A673 (cell line): ENCODE data around the gene ATP6V1C2. TPM values are rescaled to one million over a fixed set of nuclear protein-coding genes. Genes with fewer than 3 reads are reported as not detected.

Experiments used
- BruUV-seq: library from RNA; stranded (reverse); fragments of 400-500 nt; replicated peaks from 2 replicates; lab custom pipeline; 2021; lab: Mats Ljungman, UMichigan
- CTCF ChIA-PET: fragments of 300-600 bp; sonication (Branson Sonifier 250); formaldehyde crosslinking; loops from one replicate; lab custom pipeline; 2022; ENCODE audit warnings: antibody characterized with exemption; lab: Charles Lee
- POLR2A ChIA-PET: fragments of 300-600 bp; sonication (Branson Sonifier 250); formaldehyde crosslinking; loops from one replicate; lab custom pipeline; 2022; ENCODE audit warnings: antibody characterized with exemption; ENCODE audit not compliant: low non-redundant PET; lab: Charles Lee
- DNase-seq: peaks from one replicate; pipeline ENCODE4 v3.0.0-alpha.2; 2015; ENCODE audit warnings: low spot score
- H3K27ac ChIP-seq: fragments of 200-600 bp; sonication (generic); 2 replicates; pipeline ENCODE4 v1.5.1; 2016; ENCODE audit warnings: mixed run types, low read depth, mild to moderate bottlenecking, mixed read lengths, antibody characterized with exemption, low read length; ENCODE audit not compliant: poor library complexity, severe bottlenecking
- H3K27me3 ChIP-seq: fragments of 200-600 bp; sonication (generic); replicated peaks from 2 replicates; pipeline ENCODE4 v1.6.1; 2017; ENCODE audit warnings: mixed run types, low read depth, mild to moderate bottlenecking, mixed read lengths, antibody characterized with exemption, low read length; ENCODE audit not compliant: insufficient read depth, poor library complexity
- H3K36me3 ChIP-seq: fragments of 200-600 bp; sonication (generic); 2 replicates; pipeline ENCODE4 v1.6.1; 2016; ENCODE audit warnings: mixed run types, mild to moderate bottlenecking, mixed read lengths, antibody characterized with exemption, low read length; ENCODE audit not compliant: insufficient read depth, poor library complexity, severe bottlenecking
- H3K4me1 ChIP-seq: fragments of 200-600 bp; sonication (generic); 2 replicates; pipeline ENCODE4 v1.6.1; 2017; ENCODE audit warnings: mixed run types, mild to moderate bottlenecking, mixed read lengths, antibody characterized with exemption, low read length; ENCODE audit not compliant: insufficient read depth, poor library complexity, severe bottlenecking
- H3K4me3 ChIP-seq: fragments of 200-600 bp; sonication (generic); 2 replicates; pipeline ENCODE4 v1.5.1; 2016; ENCODE audit warnings: low read depth, mixed run types, mild to moderate bottlenecking, mixed read lengths, low read length; ENCODE audit not compliant: poor library complexity, severe bottlenecking
- H3K9me3 ChIP-seq: fragments of 200-600 bp; sonication (generic); 2 replicates; pipeline ENCODE4 v1.6.1; 2016; ENCODE audit warnings: mixed run types, low read depth, mild to moderate bottlenecking, mixed read lengths, antibody characterized with exemption, low read length; ENCODE audit not compliant: poor library complexity, severe bottlenecking
- EZH2 ChIP-seq: fragments of 200-600 bp; sonication (generic); IDR thresholded peaks from 2 replicates; pipeline ENCODE4 v1.6.1; 2017; ENCODE audit warnings: borderline replicate concordance, low read depth, mild to moderate bottlenecking, mixed read lengths, antibody characterized with exemption, low read length; ENCODE audit not compliant: poor library complexity, severe bottlenecking
- intact Hi-C: fragments of 100-400 bp; cut with micrococcal nuclease; formaldehyde crosslinking; loops from one replicate; pipeline ENCODE4 v1.10.0; 2022; ENCODE audit not compliant: unreplicated experiment
- total RNA-seq: library from RNA; stranded (reverse); gene quantifications from 2 replicates; pipeline ENCODE4 v1.2.3, GENCODE V29; 2021
- TF ChIP-seq, protein P1 (sequence below): fragments of 300-800, 200-600 bp; sonication (generic); conservative IDR thresholded peaks from 2 replicates; pipeline ENCODE4 v1.5.1; 2017; ENCODE audit warnings: low read depth, mild to moderate bottlenecking, antibody characterized with exemption, low read length, moderate library complexity, mixed read lengths

Gene ATP6V1C2
- total RNA-seq, 1 experiment from 2014 or later = not detected

DNA sequence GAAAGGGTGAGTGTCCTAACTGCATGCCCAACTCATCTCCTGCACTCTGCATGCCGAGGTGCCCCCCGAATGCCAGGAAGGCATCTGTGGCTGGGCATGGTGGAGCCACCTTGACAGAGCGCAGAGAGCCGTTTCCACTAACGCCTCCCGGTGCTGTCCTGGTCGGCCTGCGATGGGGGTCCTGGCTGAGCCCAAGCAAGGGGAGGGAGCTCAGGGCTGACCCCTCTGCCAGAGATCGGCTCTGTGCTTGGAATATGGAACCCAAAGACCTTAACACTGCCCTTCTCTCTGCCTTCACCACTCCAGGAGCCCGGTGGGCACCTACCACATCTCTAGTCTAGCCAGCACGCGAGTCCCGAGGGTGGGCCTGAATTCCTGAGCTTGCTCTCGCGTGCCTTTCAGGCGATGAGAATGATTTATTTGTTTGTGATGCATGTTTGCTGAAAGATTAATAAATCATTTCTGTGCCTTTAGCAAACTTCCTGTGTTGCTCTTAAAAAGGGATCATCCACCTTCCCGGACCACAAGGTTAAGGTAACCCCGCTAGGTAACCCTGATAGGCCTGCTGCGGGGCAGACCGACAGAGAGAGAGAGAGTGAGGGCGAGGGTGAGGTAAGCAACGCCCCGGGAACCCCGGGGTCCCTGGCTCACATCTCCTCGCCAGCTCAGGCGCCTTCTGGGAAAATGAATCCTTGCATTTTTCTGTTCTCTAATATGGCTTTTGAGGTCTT, 55.8 kb downstream of the ATP6V1C2 start:
- no peaks in the 10 kb centered on the region for H3K9me3 ChIP-seq
- intact Hi-C loops = no loop called here
- BruUV-seq = no TSS peak
- H3K36me3 ChIP-seq = peaks cover 37% of the 10 kb centered on the region
- no peaks in the 10 kb centered on the region for H3K4me1 ChIP-seq
- ChIA-PET POLR2A (interaction anchor here (0.6 kb wide), 1 partner anchor 59 kb away, joined by 3 read pairs; no protein-coding TSS in a partner anchor), CTCF (no interaction called here)
- H3K27ac ChIP-seq = no peak overlapping the region
- no peak for DNase-seq
- TF ChIP-seq, protein P1, sequence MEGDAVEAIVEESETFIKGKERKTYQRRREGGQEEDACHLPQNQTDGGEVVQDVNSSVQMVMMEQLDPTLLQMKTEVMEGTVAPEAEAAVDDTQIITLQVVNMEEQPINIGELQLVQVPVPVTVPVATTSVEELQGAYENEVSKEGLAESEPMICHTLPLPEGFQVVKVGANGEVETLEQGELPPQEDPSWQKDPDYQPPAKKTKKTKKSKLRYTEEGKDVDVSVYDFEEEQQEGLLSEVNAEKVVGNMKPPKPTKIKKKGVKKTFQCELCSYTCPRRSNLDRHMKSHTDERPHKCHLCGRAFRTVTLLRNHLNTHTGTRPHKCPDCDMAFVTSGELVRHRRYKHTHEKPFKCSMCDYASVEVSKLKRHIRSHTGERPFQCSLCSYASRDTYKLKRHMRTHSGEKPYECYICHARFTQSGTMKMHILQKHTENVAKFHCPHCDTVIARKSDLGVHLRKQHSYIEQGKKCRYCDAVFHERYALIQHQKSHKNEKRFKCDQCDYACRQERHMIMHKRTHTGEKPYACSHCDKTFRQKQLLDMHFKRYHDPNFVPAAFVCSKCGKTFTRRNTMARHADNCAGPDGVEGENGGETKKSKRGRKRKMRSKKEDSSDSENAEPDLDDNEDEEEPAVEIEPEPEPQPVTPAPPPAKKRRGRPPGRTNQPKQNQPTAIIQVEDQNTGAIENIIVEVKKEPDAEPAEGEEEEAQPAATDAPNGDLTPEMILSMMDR = no peak
- no peak for TF ChIP-seq EZH2
- H3K27me3 ChIP-seq = no peaks in the 10 kb centered on the region
- no peak overlapping the region for H3K4me3 ChIP-seq

DNA sequence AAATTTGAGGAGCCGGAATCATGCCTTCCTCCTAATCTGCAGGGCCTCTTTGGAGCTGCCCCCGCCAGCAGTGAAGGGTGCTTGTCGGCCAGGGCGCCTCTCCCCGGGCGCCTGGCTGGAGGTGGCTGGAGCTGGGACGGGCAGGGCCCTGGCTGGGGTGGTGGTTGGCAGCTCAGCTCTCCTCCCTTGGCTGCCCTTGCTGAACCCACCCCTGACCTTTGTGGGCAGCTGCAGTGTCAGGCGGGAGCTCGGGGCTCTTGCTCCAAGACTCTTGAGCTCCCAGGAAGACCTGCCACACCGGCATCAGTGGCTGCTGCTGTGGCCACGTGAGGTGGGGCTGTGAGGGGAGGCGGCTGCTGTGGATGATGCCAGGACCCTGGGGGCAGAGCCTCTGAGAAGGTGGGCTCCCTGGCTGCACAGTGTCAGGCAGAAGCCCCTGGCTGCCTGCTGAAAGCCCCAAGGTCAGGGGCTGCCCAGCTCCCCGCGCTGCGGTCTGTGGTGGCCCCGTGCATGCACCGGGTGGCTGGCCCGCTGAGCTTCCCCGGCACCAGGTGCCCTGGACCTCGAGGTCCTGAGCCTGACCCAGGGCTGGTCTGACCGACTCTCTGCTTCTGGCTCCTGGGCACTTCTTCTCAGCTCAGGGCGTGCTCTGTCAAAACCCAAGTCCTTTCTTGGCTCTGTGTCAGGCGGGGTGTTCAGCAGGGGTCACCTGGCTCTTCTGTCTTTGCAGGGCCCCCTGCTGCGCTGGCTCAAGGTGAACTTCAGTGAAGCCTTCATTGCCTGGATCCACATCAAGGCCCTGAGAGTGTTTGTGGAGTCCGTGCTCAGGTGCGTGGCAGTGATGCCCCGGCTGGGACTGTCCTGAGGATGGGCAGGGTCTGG, 56.7 kb downstream of the ATP6V1C2 start:
- Histone ChIP-seq H3K27ac (no peak overlapping the region), H3K27me3 (no peaks in the 10 kb centered on the region), H3K36me3 (peaks cover 43% of the 10 kb centered on the region), H3K4me1 (no peaks in the 10 kb centered on the region), H3K9me3 (no peaks in the 10 kb centered on the region), H3K4me3 (no peak overlapping the region)
- no peak for TF ChIP-seq EZH2
- TF ChIP-seq, protein P1 = no peak
- POLR2A ChIA-PET = interaction anchor here (0.6 kb wide), 1 partner anchor 59 kb away, joined by 3 read pairs; no protein-coding TSS in a partner anchor
- CTCF ChIA-PET = no interaction called here
- BruUV-seq = no TSS peak
- intact Hi-C loops = no loop called here
- DNase-seq = no peak

DNA sequence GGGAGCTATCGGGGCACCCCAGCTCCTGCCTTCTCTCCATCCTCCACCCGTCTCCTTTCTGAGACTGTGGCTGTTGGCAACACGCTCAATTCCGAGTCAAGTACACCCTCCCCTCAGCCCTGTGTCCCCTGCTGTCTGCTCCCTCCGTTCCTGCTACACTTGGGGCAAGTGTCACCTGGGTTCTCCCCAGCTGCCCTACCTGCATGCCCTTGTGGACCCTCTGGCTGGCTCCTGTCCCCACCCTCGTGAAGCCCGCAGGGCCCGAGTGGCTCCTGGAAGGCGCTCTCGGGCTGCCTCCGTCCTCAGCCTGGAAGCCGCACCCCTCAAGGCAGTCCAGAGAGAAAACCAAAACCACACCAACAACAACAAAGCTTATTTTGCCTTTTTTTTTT, 57.3 kb downstream of the ATP6V1C2 start:
- Histone ChIP-seq H3K4me3 (no peak overlapping the region), H3K4me1 (no peaks in the 10 kb centered on the region), H3K27me3 (no peaks in the 10 kb centered on the region), H3K9me3 (no peaks in the 10 kb centered on the region), H3K27ac (no peak overlapping the region), H3K36me3 (peaks cover 49% of the 10 kb centered on the region)
- POLR2A ChIA-PET = no interaction called here
- CTCF ChIA-PET = no interaction called here
- intact Hi-C loops = no loop called here
- BruUV-seq = no TSS peak
- DNase-seq = no peak
- TF ChIP-seq EZH2 = no peak
- TF ChIP-seq, protein P1 = no peak
